Measurements from ENCODE around the gene SLC16A3.

- TF ChIP-seq, protein P1, sequence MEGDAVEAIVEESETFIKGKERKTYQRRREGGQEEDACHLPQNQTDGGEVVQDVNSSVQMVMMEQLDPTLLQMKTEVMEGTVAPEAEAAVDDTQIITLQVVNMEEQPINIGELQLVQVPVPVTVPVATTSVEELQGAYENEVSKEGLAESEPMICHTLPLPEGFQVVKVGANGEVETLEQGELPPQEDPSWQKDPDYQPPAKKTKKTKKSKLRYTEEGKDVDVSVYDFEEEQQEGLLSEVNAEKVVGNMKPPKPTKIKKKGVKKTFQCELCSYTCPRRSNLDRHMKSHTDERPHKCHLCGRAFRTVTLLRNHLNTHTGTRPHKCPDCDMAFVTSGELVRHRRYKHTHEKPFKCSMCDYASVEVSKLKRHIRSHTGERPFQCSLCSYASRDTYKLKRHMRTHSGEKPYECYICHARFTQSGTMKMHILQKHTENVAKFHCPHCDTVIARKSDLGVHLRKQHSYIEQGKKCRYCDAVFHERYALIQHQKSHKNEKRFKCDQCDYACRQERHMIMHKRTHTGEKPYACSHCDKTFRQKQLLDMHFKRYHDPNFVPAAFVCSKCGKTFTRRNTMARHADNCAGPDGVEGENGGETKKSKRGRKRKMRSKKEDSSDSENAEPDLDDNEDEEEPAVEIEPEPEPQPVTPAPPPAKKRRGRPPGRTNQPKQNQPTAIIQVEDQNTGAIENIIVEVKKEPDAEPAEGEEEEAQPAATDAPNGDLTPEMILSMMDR (IDR thresholded peaks at IDR 0.05): no peak
- no peak for TF ChIP-seq ZFX (IDR thresholded peaks at IDR 0.05; ENCODE audit: borderline replicate concordance)
Measured at GRCh38 chr17:82237083-82237745, 8.4 kb downstream of the SLC16A3 start.
